Lower lobe of right lung (tissue), 2 donors: ENCODE measurements around the gene CHKA. TPM values are rescaled to one million over a fixed set of nuclear protein-coding genes. Genes with fewer than 3 reads are reported as not detected.

ENCODE experiments used
- ATAC-seq, 2 donors: fragments of 200-7000 bp; cut with Tn5 transposase; one replicate each; pipeline ENCODE4 v1.9.1; 2020 to 2022; ENCODE audit warnings: mild to moderate bottlenecking in 2 of 2, moderate library complexity in 2 of 2
- DNase-seq: peaks from one replicate; pipeline ENCODE4 v3.0.0-alpha.2; 2020
- H3K27ac ChIP-seq: fragments of 200-600 bp; one replicate; pipeline ENCODE4 v1.8.0; 2022
- H3K27me3 ChIP-seq: fragments of 200-600 bp; one replicate; pipeline ENCODE4 v1.8.0; 2022; ENCODE audit warnings: low read depth
- H3K36me3 ChIP-seq: fragments of 200-600 bp; one replicate; pipeline ENCODE4 v1.8.0; 2022; ENCODE audit warnings: mild to moderate bottlenecking
- H3K4me1 ChIP-seq: fragments of 200-600 bp; one replicate; pipeline ENCODE4 v1.8.0; 2022
- H3K4me3 ChIP-seq: fragments of 200-600 bp; one replicate; pipeline ENCODE4 v1.8.0; 2022; ENCODE audit warnings: mild to moderate bottlenecking
- H3K9me3 ChIP-seq: fragments of 200-600 bp; one replicate; pipeline ENCODE4 v1.8.0; 2022
- CTCF ChIP-seq: fragments of 200-600 bp; IDR thresholded peaks from one replicate; pipeline ENCODE4 v1.8.0; 2022; ENCODE audit warnings: antibody characterized with exemption, mild to moderate bottlenecking
- intact Hi-C: fragments of 100-400 bp; cut with DNase I; formaldehyde crosslinking; loops from one replicate; pipeline ENCODE4 v1.11.0; 2022
- total RNA-seq: library from RNA; stranded (reverse); fragmentation: NEBNext Ultra II Directional; extraction: Animal tissue kit (Norgen Biotek cat#: 25700); gene quantifications from one replicate; pipeline ENCODE4 v1.2.1, GENCODE V29; 2021
- donor health status: DM: no; HTN: yes; CAD: no; lungs with severe emphysema.

Gene CHKA
- total RNA-seq, 1 donor from 2014 or later: 43.0 TPM

GRCh38 chr11:68007498-68008380 lies 113.4 kb downstream of the CHKA start:
- intact Hi-C loops: no loop called here
- ATAC-seq (no peak), DNase-seq (no peak)
- H3K4me1 ChIP-seq: peaks cover 55% of the 10 kb centered on the region
- H3K36me3 ChIP-seq: no peaks in the 10 kb centered on the region
- TF ChIP-seq CTCF: no peak
- H3K27me3 ChIP-seq: no peaks in the 10 kb centered on the region
- H3K4me3 ChIP-seq: peak overlapping the region; percentile 19
- peak overlapping the region; percentile 86 for H3K27ac ChIP-seq
- no peaks in the 10 kb centered on the region for H3K9me3 ChIP-seq

GRCh38 chr11:68006606-68007166 lies 114.5 kb downstream of the CHKA start:
- intact Hi-C loops: no loop called here
- DNase-seq: no peak
- H3K4me1 ChIP-seq: peaks cover 51% of the 10 kb centered on the region

GRCh38 chr11:68004551-68005335 lies 116.4 kb downstream of the CHKA start:
- H3K36me3 ChIP-seq: no peaks in the 10 kb centered on the region
- H3K9me3 ChIP-seq: no peaks in the 10 kb centered on the region
- peak overlapping the region; percentile 92 for H3K27ac ChIP-seq
- no peaks in the 10 kb centered on the region for H3K27me3 ChIP-seq
- peak overlapping the region; percentile 75 for H3K4me3 ChIP-seq
- no peak for DNase-seq
- ATAC-seq: no peak
- intact Hi-C loops: no loop called here
- peaks cover 38% of the 10 kb centered on the region for H3K4me1 ChIP-seq
- TF ChIP-seq CTCF: no peak

More at GRCh38 chr11:68006606-68007166, 114.5 kb downstream of the CHKA start:
- Histone ChIP-seq H3K9me3 (no peaks in the 10 kb centered on the region), H3K36me3 (no peaks in the 10 kb centered on the region), H3K27me3 (no peaks in the 10 kb centered on the region), H3K4me3 (no peak overlapping the region), H3K27ac (no peak overlapping the region)
- ATAC-seq: no peak
- no peak for TF ChIP-seq CTCF

- Histone ChIP-seq H3K27me3 (no peaks in the 10 kb centered on the region), H3K4me3 (peak within 1 kb of the TSS; percentile 75), H3K27ac (peak within 1 kb of the TSS; percentile 92), H3K36me3 (peaks cover 6% of the 10 kb centered on the region), H3K4me1 (peaks cover 30% of the 10 kb centered on the region), H3K9me3 (no peaks in the 10 kb centered on the region)
- no peak for TF ChIP-seq CTCF
- intact Hi-C loops: no loop called here
- DNase-seq: peak; percentile 97
- ATAC-seq: peak; percentile 90 to 93
These were observed 117.2 kb downstream of the CHKA start, which contains the start of gene UNC93B1 for GRCh38 chr11:68003846-68004550. Gene UNC93B1, minus strand, starts transcription at chr11:68004097. Its CDS starts 54 bp downstream, at chr11:68004043.
